HG03280 (cell line): ENCODE data around the gene GJA1.
"Not testable (repeated sequence)": the region's sequence is repeated elsewhere in the genome, so short reads cannot be mapped to it uniquely, and the experiment has no call there.

Source experiments
- ATAC-seq: cut with Tn5 transposase; IDR thresholded peaks from one replicate; pipeline ENCODE4 v1.9.1; 2021; ENCODE audit warnings: mild to moderate bottlenecking, moderate library complexity; ENCODE audit not compliant: unreplicated experiment

GJA1 gene

DNA sequence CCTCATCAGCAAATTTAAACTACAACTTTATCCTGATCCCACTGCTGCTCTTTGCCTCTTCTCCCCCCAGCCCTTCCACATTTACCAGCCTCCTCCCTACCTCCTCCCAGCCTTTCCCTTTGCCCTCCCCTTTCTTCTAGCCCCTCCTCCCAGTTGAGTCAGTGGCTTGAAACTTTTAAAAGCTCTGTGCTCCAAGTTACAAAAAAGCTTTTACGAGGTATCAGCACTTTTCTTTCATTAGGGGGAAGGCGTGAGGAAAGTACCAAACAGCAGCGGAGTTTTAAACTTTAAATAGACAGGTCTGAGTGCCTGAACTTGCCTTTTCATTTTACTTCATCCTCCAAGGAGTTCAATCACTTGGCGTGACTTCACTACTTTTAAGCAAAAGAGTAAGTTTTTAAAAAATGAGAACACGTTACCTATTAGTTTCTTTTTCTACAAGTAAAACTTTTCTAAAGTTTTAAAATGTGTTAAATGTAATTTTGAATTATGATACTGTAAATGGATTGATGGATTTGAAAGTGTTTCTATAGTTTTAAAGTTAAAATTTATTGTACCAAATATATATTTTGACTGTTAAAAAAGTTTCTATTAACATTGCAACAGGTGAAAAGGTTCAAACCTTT lies at the start of gene GJA1:
GJA1 (plus strand) TSS at position 203 of the 626 bp plus-strand sequence. CDS start 11,202 bp downstream, outside the sequence.
- ATAC-seq: no peak

- ATAC-seq: not testable (repeated sequence)
These were observed 48.9 kb upstream of the GJA1 start for GRCh38 chr6:121386551-121386950.

DNA sequence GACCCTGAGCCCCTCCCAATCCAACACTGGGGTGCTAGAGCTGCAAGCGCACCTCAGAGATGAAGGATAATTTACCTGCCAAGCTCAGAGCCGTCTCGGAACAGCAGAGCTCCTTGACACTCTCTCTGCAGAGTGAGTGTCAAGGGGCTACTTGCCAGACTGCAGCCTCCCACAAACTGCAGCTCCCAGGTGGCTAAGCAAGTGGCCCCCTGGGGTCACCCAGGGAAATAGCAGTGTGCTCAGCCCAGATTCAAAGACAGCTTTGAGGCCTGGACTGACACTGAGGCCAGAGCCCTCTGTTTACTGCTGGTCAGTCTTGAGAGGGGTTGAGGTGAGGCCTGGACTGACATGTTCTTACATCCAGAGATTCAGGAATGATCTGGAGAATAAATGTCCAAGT lies 46.0 kb upstream of the GJA1 start:
- ATAC-seq: no peak

DNA sequence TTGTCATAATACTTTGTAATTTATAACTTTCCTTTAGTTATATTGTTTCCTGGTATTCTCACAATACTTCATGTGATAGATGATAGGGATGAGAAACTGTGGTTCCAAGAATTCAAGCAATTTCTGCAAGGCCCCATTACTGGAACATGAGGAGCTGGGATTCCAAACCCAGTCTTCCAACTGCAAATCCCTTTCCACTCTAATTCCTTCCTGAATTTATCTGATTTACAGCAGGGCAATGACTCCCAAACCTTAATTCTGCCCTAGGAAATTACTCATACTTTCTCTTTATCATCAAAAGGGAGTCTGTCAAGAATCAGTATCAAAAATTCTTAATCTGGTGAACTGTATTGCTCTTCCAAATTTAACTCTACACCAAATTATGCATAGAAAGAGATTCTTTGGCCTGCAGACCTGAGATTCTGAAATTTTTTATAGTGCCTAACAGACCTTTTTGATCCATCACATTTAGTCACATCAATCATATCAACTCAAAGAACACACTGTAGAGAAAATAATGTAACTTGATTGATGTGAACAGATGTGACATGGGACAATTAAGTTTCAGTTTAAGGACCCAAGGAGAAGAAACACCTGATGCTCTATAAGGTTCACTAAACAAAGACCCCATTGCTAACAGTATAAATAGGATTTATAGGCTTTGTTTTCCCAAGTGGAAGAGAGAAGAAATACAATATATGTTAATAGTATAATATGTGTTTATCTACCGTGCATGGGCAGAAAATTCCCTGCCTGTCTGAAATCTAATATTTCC lies 41.5 kb upstream of the GJA1 start:
- ATAC-seq: no peak

- no peak for ATAC-seq
These were observed 39.7 kb upstream of the GJA1 start for GRCh38 chr6:121395736-121396135.

GRCh38 chr6:121397188-121397587 lies 38.3 kb upstream of the GJA1 start:
- not testable (repeated sequence) for ATAC-seq

DNA sequence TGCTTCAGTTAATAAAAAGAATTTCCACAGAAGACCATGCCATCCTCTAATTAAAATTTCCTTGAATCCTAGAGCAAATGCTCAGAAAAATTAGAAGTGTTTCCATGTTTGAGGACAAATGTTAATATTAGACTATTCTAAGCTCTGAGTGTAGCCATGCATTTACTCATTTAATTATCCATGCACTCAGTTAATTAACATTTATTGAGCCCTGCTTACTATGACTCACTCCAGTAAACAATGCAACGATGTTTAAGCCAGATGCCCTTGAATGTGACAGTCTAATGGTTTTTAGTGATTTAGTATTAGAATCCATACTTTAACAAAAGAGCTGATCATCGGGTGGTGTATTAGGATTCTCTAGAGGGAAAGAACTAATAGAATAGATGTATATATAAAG lies 37.3 kb upstream of the GJA1 start:
- ATAC-seq: no peak

GRCh38 chr6:121399966-121400365 lies 35.5 kb upstream of the GJA1 start:
- no peak for ATAC-seq

DNA sequence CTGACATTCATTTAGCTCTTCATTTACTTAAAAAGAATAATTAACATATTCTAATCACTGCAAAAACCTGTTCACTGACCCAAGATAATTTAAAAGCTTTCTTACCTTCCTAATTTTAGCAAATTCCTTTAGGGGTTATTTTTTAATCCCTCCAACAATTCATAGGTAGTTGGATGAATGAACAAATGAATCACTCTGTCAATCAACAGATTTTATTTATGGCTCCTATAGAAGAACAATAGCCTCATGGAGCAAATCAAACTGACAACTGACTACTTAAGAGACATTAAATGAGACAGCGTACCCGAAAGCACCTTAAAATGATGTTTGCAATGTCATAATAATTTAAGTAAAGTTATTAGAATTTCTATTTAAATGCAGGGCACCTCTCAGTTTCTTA lies 31.5 kb upstream of the GJA1 start:
- no peak for ATAC-seq

DNA sequence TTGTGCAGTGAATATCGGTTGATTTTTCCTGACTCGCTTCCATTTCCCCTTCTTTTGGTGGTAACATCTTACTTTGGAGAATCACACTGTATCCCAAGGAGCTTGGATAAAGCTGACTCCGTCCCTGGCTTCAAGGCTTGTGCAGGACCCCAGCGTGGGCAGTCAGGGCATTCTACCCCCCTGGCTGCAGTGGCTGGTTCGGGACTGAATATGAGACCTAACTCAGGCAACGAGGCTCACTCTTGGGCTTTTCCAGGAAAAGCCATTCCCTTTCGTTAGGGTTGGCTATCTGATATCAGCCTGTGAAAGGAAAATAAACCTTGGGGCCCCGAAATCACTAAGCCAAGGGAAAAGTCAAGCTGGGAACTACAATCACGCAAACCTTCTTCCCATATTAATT lies 30.1 kb upstream of the GJA1 start:
- no peak for ATAC-seq

DNA sequence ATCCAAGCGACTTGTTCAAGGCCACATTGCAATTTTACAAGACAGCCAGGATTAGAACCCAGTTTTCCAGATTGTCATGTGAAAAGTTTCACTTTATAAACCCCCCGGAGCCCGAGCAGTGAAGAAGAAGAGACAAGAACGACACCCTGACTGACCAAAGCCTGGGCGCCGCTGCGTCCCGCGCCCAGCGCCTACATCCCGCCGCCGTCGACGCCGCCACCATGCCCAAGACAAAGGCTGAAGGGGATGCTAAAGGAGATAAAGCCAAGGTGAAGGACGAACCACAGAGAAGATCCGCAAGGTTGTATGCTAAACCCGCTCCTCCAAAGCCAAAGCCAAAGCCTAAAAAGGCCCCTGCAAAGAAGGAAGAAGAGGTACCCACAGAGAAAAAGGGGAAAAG lies 27.1 kb upstream of the GJA1 start:
- ATAC-seq: no peak

DNA sequence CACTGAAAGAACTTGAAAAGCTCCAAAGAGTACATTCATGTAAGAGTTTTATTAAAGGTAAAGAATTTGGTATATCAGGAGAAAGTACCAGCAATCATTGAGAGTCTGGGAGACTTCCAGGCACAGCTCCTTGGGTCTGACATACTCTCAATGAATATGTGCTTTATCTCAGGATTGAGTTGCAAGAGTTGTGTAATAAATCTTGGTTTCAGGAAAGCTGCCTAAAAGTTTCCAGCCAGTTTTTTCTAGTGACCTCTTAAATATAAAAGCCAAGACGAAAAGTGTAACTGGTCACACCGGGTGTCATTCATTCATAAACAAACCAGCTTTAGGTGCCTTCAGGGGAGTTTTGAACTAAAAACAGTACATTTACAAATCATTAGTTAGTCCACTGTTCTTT lies 21.6 kb upstream of the GJA1 start:
- no peak for ATAC-seq

- ATAC-seq: no peak
These were observed 17.1 kb upstream of the GJA1 start for GRCh38 chr6:121418346-121418745.

DNA sequence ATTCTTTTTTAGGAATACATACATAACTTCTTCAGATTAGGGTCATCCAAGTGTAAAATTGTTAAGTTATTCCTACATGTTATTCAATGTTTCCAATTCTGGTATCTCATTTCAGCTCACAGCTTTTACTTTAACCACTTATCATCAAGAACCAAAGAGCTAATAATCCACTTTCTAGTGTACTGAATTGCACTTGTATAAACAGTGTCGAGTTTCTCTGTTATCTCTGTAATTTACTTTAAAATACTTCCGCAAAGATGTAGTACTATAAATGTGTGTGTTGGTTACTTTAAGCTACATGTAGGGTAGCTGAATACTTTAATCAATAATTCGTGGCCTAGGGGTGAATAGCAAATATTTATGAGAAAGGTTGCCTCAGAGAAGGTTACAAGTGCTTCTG lies 8.8 kb upstream of the GJA1 start:
- ATAC-seq: no peak

GRCh38 chr6:121428872-121429756 lies 6.3 kb upstream of the GJA1 start:
- ATAC-seq: no peak

DNA sequence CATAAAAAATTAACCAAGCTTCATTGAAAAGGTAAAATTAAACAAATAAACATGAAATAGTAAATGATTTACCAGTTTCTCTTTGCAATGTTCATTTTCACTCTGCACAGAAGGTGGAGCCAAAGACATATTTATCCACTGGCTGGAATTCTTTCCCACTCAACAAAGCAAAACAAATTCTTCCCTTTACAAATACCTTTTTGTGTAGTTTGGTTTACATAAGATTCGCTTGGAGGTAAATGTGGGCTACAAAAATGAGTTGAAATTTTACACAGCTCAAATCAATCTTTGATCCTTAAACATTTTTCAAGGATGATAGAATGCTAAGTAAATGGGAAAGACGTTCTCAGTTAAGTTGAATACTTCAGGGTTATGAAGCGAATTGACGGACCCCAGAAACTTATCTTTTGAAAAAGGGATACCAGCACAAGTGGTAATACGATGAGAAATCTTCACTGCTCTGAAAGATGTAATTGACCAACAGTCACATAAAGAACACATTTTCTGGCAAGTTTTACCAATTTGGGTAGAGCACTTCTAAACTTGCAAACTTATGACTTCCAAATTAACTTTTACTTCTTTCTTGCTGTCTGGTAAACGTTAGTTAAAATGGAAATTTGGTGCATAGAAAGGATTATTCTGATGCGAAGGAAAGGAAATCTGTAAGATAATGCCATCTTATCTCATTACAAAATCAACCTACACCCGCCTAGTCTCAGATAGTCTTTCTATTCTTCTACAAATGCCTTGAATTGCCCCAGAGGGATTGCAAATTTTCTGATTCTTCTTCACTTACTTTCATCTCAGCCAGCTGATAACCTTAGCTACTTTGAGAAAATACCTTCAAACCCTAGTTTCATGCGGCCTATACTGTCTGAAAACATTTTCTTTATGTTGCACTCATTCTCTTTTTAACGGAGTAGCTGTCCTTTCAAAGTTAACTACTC lies 4.7 kb upstream of the GJA1 start:
- ATAC-seq: no peak

DNA sequence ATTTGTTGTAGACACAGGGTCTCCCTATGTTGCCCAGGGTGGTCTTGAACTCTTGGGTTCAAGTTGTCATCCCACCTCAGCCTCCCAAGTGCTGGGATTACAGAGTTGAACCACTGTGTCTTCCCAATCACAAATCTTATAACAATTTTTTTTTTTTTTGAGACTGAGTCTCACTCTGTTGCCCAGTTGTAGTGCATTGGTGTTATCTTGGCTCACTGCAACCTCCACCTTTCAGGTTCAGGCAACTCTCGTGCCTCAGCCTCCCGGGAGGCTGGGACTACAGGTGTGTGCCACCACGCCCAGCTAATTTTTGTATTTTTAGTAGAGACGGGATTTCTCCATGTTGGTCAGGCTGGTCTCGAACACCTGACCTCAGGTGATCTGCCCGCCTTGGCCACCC lies 3.7 kb upstream of the GJA1 start:
- not testable (repeated sequence) for ATAC-seq

DNA sequence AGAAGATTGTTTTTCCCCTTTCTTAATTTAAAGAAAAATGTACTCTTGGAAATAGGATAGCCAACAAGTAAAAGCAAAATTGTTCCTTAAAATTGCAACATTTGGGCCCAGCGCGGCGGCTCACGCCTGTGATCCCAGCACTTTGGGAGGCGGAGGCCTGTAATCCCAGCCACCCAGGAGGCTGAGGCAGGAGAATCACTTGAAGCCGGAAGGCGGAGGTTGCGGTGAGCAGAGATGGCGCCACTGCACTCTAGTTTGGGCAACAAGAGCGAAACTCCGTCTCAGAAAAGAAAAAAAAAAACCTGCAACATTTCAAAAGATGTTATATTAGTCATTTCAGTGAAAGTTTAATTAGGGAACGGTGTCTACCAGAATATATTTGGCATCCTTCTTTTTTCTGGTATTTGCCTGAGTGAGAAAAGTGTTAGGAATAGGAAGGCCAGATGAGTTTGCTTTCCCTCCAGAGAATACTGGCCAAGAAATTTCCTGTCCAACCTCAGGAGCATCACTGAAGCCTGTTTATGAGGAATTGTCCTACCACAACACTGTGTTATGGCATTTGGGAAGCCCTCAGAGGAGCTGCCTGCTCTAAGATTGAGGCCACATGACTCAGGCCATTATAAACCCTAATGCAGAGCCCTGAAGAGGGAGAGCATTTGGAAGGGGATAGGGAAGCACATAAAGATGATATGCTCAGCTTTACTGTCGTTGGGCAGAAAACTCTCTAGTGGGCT lies 1.2 kb upstream of the GJA1 start:
- ATAC-seq: no peak

- no peak for ATAC-seq
These were observed 920 bp downstream of the GJA1 start for GRCh38 chr6:121436274-121436857.
